GM12873 (cell line): ENCODE data around the gene RIPK4.

ENCODE experiments used
- TF ChIP-seq, protein P1 (sequence below): IDR thresholded peaks from 2 replicates; pipeline ENCODE4 v1.5.1; 2012; ENCODE audit warnings: low read depth, mild to moderate bottlenecking, moderate library complexity, low read length, control low read depth; ENCODE audit not compliant: insufficient read depth; ENCODE audit errors: missing control alignments

Gene RIPK4

GRCh38 chr21:41779659-41780058 lies 12.8 kb upstream of the RIPK4 start:
- TF ChIP-seq, protein P1, sequence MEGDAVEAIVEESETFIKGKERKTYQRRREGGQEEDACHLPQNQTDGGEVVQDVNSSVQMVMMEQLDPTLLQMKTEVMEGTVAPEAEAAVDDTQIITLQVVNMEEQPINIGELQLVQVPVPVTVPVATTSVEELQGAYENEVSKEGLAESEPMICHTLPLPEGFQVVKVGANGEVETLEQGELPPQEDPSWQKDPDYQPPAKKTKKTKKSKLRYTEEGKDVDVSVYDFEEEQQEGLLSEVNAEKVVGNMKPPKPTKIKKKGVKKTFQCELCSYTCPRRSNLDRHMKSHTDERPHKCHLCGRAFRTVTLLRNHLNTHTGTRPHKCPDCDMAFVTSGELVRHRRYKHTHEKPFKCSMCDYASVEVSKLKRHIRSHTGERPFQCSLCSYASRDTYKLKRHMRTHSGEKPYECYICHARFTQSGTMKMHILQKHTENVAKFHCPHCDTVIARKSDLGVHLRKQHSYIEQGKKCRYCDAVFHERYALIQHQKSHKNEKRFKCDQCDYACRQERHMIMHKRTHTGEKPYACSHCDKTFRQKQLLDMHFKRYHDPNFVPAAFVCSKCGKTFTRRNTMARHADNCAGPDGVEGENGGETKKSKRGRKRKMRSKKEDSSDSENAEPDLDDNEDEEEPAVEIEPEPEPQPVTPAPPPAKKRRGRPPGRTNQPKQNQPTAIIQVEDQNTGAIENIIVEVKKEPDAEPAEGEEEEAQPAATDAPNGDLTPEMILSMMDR = no peak

DNA sequence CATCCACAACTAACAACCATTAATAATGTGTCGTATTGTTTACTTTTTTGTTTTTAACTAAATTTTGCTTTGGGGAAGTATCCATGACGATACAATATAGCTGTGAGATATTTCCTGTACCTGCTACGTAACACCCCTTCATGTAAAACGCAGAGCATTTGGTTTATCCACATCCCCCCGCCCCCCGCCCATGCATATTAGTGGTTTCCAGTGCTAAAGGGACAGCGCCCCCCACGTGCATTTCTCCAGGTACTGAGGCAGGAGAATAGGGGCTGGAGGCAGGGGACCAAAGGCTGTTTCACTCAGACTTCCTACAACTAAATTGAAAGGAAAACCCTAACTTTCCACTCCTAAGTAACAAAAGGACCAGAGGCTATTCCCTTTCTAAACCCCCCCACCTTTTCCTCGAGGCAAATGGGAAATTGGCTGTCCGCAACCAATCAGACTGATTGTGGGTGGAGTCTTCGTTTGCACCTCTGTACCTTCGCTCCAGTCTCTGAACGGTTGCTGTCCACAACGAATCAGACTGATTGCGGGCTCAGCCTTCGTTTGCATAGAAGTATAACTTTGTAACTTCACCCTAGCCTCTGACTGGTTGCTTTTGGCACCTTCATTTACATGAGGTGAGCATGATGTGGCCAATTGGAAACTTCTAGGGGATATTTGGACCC lies 12.2 kb upstream of the RIPK4 start:
- TF ChIP-seq, protein P1 = no peak

- TF ChIP-seq, protein P1 = peak; percentile 50
These were observed 11.3 kb upstream of the RIPK4 start for GRCh38 chr21:41777951-41778815.

DNA sequence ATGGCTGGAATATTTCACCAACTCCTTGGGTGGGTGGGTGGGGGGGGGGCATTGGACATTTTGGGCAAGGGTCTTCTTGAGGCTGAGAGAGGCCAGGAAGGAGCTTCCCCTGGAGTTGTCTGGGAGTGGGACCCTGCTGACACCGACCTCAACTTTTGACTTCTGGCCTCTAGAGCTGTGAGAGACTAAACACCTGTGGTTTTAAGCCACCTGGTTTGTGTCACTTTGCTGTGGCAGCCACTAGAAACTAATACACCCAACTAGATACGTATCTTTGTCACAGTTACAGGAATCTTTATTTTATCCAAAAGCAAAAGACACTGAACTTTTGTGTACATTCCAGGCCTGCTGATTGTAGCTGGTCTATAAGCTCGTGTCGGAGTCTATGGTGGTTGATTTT lies 9.9 kb upstream of the RIPK4 start:
- TF ChIP-seq, protein P1 = no peak

DNA sequence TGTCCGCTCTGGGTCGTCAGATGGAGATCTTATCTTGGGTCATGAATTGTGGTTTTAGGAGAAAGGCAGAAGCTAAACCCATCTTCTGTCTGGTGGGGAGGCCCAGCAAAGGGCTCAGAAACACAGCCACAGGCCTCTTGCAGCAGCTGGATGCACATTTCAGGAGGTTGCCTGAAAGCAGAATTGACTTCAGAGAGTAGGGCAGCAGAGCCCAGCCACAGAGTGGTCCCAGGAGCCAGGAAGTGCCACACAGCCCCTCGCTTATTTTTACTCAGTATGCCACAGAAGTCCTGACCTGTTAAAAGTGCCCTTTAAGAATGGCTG lies 8.3 kb upstream of the RIPK4 start:
- TF ChIP-seq, protein P1 = no peak

DNA sequence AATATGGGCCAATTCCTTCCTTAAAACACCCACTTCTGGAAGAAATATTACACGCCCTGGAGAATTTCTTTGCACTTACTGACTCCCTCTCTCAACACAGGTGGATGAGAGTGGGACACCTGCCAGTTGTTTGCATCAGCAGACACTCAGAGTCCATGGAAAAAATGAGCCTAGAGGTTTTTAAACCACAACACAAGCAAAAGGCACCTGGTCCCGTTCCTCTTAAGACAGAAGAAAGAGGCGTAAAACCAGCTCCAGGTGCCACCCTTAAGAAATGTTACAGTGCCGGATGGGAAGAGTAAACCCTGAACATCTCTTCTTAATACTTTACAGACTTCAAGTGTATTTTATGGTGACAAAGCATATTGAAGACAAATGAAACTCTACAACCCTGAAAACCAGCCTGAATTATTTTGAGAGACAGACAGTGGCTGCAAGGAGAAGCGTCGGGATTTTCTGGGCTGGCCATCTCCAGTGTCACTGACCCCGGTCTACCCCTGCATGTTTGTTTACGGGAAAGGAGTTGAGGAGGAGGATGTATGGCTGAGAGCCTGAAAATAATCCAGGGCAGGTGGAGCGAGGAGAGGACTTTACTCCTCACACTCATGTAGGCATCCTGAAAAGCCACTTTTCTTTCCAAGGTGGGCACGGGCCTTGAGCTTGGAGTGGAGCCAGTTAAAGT lies 7.8 kb upstream of the RIPK4 start:
- TF ChIP-seq, protein P1 = no peak
